GM12864 (cell line): ENCODE measurements around the gene RCVRN.

Experiments
- DNase-seq: peaks from one replicate; pipeline ENCODE4 v3.0.0-alpha.2; 2011; ENCODE audit warnings: low read depth
- H3K4me3 ChIP-seq: 2 replicates; pipeline ENCODE4 v1.5.1; 2011; ENCODE audit warnings: mild to moderate bottlenecking, low read depth, low read length, control low read depth
- TF ChIP-seq, protein P1 (sequence below): IDR thresholded peaks from 2 replicates; pipeline ENCODE4 v1.5.1; 2011; ENCODE audit warnings: low read depth, mild to moderate bottlenecking, moderate library complexity, low read length, control low read depth, inconsistent platforms; ENCODE audit errors: missing control alignments

The RCVRN gene

DNA sequence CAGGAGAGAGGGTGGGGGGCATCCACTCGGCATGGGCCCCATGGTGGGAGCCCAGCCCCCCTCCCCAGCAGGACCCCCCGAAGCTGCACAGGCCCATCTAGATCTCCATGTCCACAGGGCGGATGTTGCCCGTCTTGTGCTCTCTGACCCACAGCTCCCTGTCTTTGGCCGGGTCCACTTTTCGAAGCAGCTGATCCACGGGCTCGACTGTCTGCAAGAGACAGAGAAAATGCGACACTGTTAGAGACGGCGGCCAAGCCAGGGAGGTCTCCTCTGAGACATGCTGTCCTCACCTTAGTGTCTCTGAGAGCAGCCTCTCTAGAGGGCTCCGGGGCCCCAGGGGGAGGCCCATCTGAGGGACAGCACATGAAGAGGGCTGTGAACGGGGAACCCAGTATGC lies 12.1 kb upstream of the RCVRN start:
- TF ChIP-seq, protein P1, sequence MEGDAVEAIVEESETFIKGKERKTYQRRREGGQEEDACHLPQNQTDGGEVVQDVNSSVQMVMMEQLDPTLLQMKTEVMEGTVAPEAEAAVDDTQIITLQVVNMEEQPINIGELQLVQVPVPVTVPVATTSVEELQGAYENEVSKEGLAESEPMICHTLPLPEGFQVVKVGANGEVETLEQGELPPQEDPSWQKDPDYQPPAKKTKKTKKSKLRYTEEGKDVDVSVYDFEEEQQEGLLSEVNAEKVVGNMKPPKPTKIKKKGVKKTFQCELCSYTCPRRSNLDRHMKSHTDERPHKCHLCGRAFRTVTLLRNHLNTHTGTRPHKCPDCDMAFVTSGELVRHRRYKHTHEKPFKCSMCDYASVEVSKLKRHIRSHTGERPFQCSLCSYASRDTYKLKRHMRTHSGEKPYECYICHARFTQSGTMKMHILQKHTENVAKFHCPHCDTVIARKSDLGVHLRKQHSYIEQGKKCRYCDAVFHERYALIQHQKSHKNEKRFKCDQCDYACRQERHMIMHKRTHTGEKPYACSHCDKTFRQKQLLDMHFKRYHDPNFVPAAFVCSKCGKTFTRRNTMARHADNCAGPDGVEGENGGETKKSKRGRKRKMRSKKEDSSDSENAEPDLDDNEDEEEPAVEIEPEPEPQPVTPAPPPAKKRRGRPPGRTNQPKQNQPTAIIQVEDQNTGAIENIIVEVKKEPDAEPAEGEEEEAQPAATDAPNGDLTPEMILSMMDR = no peak
- H3K4me3 ChIP-seq = no peak overlapping the region
- DNase-seq = no peak

DNA sequence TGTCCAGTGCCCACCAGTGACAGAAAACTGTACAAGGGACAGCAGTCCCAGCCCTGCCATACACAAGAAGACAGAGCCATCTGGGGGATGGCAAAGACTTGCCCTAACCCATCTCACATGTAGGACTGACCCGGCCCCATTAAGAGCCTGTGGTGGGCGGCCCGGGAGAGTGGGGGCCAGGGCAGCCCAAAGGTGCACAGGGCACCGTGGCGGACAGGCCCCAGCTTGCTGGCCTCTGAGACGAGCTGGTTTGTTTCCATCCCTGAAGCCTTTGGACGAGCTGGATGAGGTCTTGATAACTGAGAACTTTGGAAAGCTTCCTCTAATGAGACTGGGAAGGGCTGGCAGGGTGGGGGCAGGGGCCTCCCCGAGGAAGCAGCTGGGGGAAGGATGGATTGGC lies 11.0 kb upstream of the RCVRN start:
- TF ChIP-seq, protein P1 = no peak
- no peak for DNase-seq
- H3K4me3 ChIP-seq = no peak overlapping the region

DNA sequence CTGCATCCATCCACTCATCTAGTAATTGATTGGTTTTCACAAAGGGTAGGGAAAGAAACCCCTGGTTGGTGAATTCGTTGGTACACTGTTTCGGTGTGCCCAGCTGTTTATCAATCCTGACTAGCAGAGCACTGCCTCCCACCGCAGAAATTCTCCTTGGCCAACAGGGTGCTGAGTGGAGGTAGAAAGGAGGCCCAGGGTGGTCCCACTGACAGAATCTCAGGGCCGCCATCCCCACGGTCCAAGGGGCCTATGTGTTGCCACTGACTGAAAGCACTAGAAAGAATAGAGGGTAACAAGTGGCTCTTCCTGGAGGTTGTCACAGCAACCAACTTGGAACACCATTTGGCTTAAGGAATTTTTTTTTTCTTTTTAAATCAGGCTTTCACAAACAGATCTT lies 8.4 kb upstream of the RCVRN start:
- H3K4me3 ChIP-seq = no peak overlapping the region
- DNase-seq = no peak
- TF ChIP-seq, protein P1 = no peak

DNA sequence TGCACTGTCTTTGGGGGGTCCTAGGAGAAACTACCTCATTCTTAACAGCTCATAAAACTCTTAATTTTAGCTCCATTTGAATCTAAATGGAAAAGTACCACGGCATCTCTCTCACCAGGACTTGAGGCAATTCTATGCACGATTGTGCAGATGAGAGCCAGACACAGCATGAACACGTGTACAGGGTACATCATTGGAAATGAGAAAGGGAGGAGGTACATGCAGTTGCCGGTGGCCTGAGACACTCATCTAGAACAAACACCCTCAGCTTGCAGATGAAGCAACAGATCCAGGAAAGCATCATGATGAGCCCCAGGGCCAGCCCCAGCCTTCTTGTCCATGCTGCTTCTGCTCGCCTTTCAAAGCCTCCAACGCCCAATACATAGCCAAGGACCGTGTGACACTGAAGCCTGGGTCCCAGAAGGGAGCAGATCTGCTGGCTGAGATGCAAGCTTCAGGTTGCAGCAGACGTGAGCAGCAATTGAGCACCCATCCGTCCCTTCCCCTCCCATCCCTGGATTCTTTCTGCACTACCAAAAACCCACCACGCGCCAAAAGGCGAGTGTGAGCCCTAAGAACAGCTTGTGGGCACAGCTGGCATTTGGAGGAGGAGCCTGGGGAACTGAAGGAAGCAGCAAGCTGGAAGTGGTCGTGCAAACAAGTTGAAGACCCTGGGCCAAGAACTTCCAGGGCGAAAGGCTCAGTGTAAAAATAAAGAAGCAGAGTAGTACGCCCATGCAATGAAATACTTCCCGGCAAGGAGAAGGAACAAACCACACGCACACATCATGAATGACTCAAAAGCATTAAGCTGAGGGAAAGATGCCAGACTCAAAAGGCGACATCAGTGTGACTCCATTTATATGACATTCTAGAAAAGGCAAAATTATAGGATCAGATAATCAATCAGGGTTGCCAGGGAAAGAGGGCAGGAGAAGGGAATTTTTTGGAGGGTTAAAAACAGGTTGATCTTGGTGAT lies 7.3 kb upstream of the RCVRN start:
- TF ChIP-seq, protein P1 = no peak
- H3K4me3 ChIP-seq = no peak overlapping the region
- no peak for DNase-seq

DNA sequence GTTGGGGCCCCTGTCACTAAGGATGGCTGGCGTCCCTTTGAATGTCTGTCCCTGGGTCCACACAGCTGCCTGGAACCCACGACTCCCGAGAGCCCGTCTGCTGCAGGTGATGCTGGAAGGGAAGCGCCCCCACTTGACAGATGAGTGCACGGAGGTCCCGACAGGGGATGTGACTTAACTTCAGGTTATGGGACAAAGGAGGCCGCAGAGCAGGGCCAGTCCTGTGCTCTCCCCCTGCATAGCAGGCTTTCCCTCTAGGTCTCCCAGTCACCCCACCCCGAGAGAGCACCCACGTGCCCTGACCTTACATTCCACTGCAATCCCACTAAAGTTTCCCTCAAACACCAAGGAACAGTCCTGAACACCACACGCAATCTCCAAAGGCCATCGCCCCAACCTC lies 6.0 kb upstream of the RCVRN start:
- DNase-seq = no peak
- H3K4me3 ChIP-seq = no peak overlapping the region
- TF ChIP-seq, protein P1 = no peak

DNA sequence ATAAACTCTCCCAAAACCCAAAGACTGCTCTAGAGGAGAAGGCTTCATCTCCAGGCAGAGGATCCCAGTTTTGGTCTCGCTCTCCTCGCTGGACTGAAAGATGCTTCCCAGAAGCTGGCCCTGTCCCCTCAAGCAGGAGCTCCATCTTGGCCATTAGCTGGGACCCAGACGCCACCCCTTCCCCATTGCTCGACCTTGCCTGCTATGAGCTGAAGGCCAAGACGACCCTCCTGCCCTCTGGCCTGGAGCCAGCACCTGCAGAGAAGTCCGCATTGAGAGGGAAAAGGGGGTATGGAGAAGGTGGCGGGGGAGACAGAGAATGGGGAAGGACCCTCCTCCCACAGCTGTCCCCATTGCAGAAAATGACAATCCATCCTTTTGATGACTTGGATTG lies 3.6 kb upstream of the RCVRN start:
- no peak overlapping the region for H3K4me3 ChIP-seq
- no peak for DNase-seq
- TF ChIP-seq, protein P1 = no peak
